Uterus (tissue), 4 donors: Measurements from ENCODE around the gene MRFAP1. TPM values are rescaled to one million over a fixed set of nuclear protein-coding genes. Genes with fewer than 3 reads are reported as not detected.
"Not testable (repeated sequence)": the region's sequence is repeated elsewhere in the genome, so short reads cannot be mapped to it uniquely, and the experiment has no call there.

Experiments used
- DNase-seq, 2 donors: peaks; one replicate each; pipeline ENCODE4 v3.0.0-alpha.2; 2019 to 2020
- H3K27ac ChIP-seq, 2 donors: fragments of 200-600 bp; sonication (generic); 1 replicate in 1 of 2; 2 replicates in 1 of 2; pipeline ENCODE4 v1.5.1; 2016 to 2018
- H3K27me3 ChIP-seq, 2 donors: fragments of 200-600 bp; sonication (generic); one replicate each; pipeline ENCODE4 v1.5.1; 2018 to 2019; ENCODE audit warnings: control low read depth in 1 of 2
- H3K36me3 ChIP-seq, 2 donors: fragments of 200-600 bp; sonication (generic); one replicate each; pipeline ENCODE4 v1.5.1; 2019; ENCODE audit warnings: control low read depth in 1 of 2
- H3K4me1 ChIP-seq, 2 donors: fragments of 200-600 bp; sonication (generic); one replicate each; pipeline ENCODE4 v1.5.1; 2018 to 2019; ENCODE audit warnings: control low read depth in 1 of 2
- H3K4me3 ChIP-seq, 2 donors: fragments of 200-600 bp; sonication (generic); 1 replicate in 1 of 2; 2 replicates in 1 of 2; pipeline ENCODE4 v1.5.1; 2018 to 2019; ENCODE audit warnings: mild to moderate bottlenecking in 1 of 2
- H3K9me3 ChIP-seq, 2 donors: fragments of 200-600 bp; sonication (generic); one replicate each; pipeline ENCODE4 v1.5.1; 2019; ENCODE audit warnings: control low read depth in 1 of 2
- POLR2A ChIP-seq, 2 donors: fragments of 450-650 bp; IDR thresholded peaks; one replicate each; pipeline ENCODE4 v1.6.1; 2016; ENCODE audit warnings: antibody characterized with exemption in 2 of 2, mild to moderate bottlenecking in 1 of 2, moderate library complexity in 1 of 2
- intact Hi-C: fragments of 100-400 bp; cut with DNase I; formaldehyde crosslinking; loops from one replicate; pipeline ENCODE4 v1.15.1; 2023; ENCODE audit warnings: low total_unique reads
- total RNA-seq, 4 donors: library from RNA; depleted of rRNA in 3 of 4; stranded (reverse); fragments of >200 nt in 3 of 4; gene quantifications; one replicate each; pipeline versions ENCODE4 v1.1.0 to v1.2.4, GENCODE V29; 2014 to 2023
- TF ChIP-seq, protein P1 (sequence below), 4 experiments: fragments of 200-600 bp in 2 of 4; fragments of 450-650 bp in 2 of 4; sonication (generic) in 2 of 4; IDR thresholded peaks; one replicate each; pipeline ENCODE4 v1.5.1; 2016 to 2019; ENCODE audit warnings: antibody characterized with exemption in 4 of 4, mild to moderate bottlenecking in 2 of 4, moderate library complexity in 1 of 4
- donor health status: DM: yes; HTN: yes; CAD: no.

The MRFAP1 gene
- total RNA-seq, 4 donors from 2014 or later = 29.2 to 263 (median 174) TPM

DNA sequence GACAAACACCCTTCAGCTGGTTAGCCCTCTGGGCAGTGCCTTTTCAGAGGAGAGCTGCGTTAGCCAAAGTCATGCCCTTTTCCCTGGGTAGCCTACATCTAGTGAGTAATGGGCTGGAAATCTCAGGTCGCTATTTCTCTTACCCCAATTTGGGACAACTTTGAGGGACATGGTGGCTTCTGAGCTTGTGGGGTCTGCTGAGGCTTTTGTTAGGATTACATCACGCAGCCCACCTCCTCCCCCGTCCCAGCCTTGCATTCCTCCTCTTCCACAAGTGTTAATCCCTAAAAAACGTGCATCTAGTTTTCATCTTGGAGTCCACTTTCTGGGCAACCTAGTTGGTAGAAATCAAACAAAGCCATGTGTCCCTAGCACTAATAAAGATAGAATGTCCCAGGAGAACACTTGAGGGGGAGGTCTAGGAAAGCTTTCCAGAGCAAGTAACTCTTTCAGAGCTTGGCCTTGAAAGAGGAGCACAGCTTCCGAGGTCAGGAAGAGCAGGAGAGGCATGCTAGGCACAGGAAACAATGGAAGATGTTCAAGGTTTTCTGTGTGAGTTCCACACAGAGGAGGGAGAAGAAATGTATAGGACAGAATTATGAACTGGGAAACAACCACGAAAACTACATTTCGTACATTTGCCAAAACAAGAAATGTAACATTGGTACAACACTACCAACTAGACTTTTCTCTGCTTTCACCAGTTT is 2.8 kb downstream of the MRFAP1 start:
- DNase-seq = no peak
- no peak overlapping the region for H3K27ac ChIP-seq
- no peaks in the 10 kb centered on the region for H3K27me3 ChIP-seq
- TF ChIP-seq POLR2A (IDR thresholded peaks at IDR 0.05) = no peak
- peaks cover 0 to 11% of the 10 kb centered on the region in 2 donors for H3K4me1 ChIP-seq
- H3K36me3 ChIP-seq = no peaks in the 10 kb centered on the region
- H3K4me3 ChIP-seq = no peak overlapping the region
- H3K9me3 ChIP-seq = no peaks in the 10 kb centered on the region
- intact Hi-C loops = no loop called here

- no peak for DNase-seq
- no peak for TF ChIP-seq POLR2A (IDR thresholded peaks at IDR 0.05)
- TF ChIP-seq, protein P1, sequence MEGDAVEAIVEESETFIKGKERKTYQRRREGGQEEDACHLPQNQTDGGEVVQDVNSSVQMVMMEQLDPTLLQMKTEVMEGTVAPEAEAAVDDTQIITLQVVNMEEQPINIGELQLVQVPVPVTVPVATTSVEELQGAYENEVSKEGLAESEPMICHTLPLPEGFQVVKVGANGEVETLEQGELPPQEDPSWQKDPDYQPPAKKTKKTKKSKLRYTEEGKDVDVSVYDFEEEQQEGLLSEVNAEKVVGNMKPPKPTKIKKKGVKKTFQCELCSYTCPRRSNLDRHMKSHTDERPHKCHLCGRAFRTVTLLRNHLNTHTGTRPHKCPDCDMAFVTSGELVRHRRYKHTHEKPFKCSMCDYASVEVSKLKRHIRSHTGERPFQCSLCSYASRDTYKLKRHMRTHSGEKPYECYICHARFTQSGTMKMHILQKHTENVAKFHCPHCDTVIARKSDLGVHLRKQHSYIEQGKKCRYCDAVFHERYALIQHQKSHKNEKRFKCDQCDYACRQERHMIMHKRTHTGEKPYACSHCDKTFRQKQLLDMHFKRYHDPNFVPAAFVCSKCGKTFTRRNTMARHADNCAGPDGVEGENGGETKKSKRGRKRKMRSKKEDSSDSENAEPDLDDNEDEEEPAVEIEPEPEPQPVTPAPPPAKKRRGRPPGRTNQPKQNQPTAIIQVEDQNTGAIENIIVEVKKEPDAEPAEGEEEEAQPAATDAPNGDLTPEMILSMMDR (IDR thresholded peaks at IDR 0.05) = no peak
- no peak overlapping the region for H3K4me3 ChIP-seq
- H3K36me3 ChIP-seq = no peaks in the 10 kb centered on the region
- intact Hi-C loops = no loop called here
- H3K4me1 ChIP-seq = peaks cover 0 to 11% of the 10 kb centered on the region in 2 donors
- no peaks in the 10 kb centered on the region for H3K9me3 ChIP-seq
- no peaks in the 10 kb centered on the region for H3K27me3 ChIP-seq
- no peak overlapping the region for H3K27ac ChIP-seq
Measured at GRCh38 chr4:6644792-6645530, 4.5 kb downstream of the MRFAP1 start.

GRCh38 chr4:6647169-6647568 is 6.7 kb downstream of the MRFAP1 start:
- peaks cover 0 to 8% of the 10 kb centered on the region in 2 donors for H3K4me1 ChIP-seq
- intact Hi-C loops = no loop called here
- no peaks in the 10 kb centered on the region for H3K36me3 ChIP-seq
- no peak overlapping the region for H3K4me3 ChIP-seq
- DNase-seq = no peak
- no peak for TF ChIP-seq POLR2A (IDR thresholded peaks at IDR 0.05)
- TF ChIP-seq, protein P1 (IDR thresholded peaks at IDR 0.05) = no peak
- H3K9me3 ChIP-seq = no peaks in the 10 kb centered on the region
- H3K27me3 ChIP-seq = no peaks in the 10 kb centered on the region
- no peak overlapping the region for H3K27ac ChIP-seq

DNA sequence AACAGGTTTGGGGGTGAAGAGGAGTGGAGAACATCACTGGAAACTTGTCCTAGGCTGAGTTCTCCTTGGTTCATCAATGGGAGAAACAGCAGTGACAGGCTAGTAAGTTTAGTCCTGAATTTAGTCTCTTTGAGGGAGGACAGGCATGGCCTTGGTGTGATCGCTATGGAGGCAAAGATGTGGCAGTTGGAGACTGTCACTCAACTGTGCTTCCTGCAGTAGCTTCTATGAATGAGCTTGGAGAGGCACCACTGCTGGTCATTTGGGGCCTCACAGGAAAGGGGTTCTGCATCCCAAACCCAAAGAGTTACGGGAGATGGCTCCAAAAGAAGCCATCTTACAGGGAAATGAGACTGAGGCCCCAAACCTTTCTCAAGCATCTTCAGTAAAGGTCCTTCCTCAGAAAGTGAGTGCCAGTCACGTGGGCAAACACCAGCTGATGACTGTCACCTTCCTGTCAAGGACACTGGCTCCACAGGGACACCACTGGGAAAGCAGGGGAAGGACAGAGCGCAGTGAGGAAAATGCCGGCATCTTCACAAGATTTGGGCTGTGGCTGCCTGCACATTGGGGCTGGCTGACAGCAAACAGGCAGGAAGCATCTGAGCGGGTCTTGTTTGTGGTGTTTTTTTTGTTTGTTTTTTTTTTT is 7.2 kb downstream of the MRFAP1 start:
- no peak for DNase-seq

DNA sequence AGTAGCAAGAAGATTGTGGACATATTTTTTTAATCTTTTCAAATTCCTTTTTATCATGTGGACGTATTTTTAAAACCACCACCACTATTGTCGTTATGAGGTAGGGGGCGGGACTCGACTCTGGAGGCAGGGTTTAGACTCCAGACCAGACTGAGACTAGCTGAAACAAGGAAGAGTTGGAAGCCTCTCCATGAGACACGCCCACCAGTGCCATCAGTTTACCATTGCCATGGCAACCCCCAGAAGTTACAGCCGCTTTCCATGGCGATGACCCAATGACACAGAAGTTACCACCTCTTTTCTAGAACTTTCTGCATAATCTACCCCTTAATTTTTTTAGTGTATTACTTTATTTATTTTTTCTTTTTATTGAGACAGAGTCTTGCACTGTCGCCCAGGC is 8.7 kb downstream of the MRFAP1 start:
- DNase-seq = no peak
- Histone ChIP-seq H3K27ac (no peak overlapping the region), H3K4me3 (no peak overlapping the region), H3K27me3 (no peaks in the 10 kb centered on the region), H3K4me1 (no peaks in the 10 kb centered on the region), H3K36me3 (no peaks in the 10 kb centered on the region), H3K9me3 (no peaks in the 10 kb centered on the region)
- intact Hi-C loops = no loop called here
- TF ChIP-seq POLR2A (IDR thresholded peaks at IDR 0.05) = no peak
- TF ChIP-seq, protein P1 (IDR thresholded peaks at IDR 0.05) = no peak

More for the DNA sequence above, 7.2 kb downstream of the MRFAP1 start:
- H3K27ac ChIP-seq = no peak overlapping the region
- H3K36me3 ChIP-seq = no peaks in the 10 kb centered on the region
- TF ChIP-seq, protein P1 (IDR thresholded peaks at IDR 0.05) = no peak
- H3K4me3 ChIP-seq = no peak overlapping the region
- H3K27me3 ChIP-seq = no peaks in the 10 kb centered on the region
- intact Hi-C loops = no loop called here
- no peaks in the 10 kb centered on the region for H3K9me3 ChIP-seq
- peaks cover 0 to 6% of the 10 kb centered on the region in 2 donors for H3K4me1 ChIP-seq

- H3K9me3 ChIP-seq, H3K4me3 ChIP-seq, H3K27me3 ChIP-seq, H3K4me1 ChIP-seq, intact Hi-C loops, DNase-seq, H3K27ac ChIP-seq, H3K36me3 ChIP-seq: not testable (repeated sequence)
Measured at GRCh38 chr4:6654211-6654610, 13.7 kb downstream of the MRFAP1 start.

GRCh38 chr4:6655291-6655690 is 14.8 kb downstream of the MRFAP1 start:
- H3K4me3 ChIP-seq, H3K4me1 ChIP-seq, H3K9me3 ChIP-seq, intact Hi-C loops, H3K27ac ChIP-seq, H3K36me3 ChIP-seq, DNase-seq, H3K27me3 ChIP-seq: not testable (repeated sequence)
